ENCODE data around the gene KLRB1.
"Not testable (repeated sequence)": the region's sequence is repeated elsewhere in the genome, so short reads cannot be mapped to it uniquely, and the experiment has no call there.

Gene KLRB1

DNA sequence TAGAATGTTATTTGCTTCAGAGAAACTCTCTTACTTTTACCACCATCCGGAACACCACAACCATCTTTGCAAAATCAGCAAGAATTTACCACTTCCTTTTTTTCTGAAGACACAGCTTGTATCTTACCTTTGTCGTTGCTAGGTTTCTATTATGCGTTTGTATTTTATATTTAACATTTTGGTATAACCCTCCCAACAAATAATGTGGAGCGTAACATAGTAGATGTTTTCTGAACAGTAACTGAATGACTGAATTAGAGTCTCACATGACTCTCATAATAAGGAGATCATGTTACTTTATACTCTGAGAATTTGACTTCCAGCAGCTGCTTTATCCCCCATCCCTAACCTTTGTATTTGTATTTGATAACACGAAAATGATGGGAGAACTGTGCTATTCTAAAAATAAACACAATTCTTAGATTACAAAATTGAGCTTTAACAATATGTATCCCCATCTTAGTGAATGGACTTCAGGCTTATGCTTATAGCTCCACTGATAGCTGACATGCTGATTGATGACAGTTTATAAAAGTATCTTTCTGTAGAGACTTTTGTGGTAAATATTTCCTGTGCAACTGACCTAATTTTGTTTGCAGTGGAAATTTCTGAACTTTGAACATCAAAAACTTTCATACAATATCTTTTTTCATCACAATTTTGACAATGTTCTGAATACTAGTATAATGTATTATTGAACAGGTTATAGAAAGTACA, 7.9 kb upstream of the KLRB1 start:
- TF ChIP-seq, protein P1, sequence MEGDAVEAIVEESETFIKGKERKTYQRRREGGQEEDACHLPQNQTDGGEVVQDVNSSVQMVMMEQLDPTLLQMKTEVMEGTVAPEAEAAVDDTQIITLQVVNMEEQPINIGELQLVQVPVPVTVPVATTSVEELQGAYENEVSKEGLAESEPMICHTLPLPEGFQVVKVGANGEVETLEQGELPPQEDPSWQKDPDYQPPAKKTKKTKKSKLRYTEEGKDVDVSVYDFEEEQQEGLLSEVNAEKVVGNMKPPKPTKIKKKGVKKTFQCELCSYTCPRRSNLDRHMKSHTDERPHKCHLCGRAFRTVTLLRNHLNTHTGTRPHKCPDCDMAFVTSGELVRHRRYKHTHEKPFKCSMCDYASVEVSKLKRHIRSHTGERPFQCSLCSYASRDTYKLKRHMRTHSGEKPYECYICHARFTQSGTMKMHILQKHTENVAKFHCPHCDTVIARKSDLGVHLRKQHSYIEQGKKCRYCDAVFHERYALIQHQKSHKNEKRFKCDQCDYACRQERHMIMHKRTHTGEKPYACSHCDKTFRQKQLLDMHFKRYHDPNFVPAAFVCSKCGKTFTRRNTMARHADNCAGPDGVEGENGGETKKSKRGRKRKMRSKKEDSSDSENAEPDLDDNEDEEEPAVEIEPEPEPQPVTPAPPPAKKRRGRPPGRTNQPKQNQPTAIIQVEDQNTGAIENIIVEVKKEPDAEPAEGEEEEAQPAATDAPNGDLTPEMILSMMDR (IDR thresholded peaks at IDR 0.05): no peak
- Histone ChIP-seq H3K4me2 (ENCODE audit: low read length) (no peak overlapping the region), H2AFZ (no peak overlapping the region), H3K27ac (no peak overlapping the region), H3K9ac (no peak overlapping the region), H3K4me1 (no peaks in the 10 kb centered on the region), H3K9me3 (ENCODE audit: control insufficient read depth, low read length) (no peaks in the 10 kb centered on the region), H3K27me3 (ENCODE audit: control insufficient read depth, insufficient read depth, low read length) (no peaks in the 10 kb centered on the region), H3K4me3 (ENCODE audit: low read depth, low read length) (no peak overlapping the region), H3K79me2 (no peaks in the 10 kb centered on the region), H3K36me3 (ENCODE audit: control insufficient read depth, insufficient read depth, low read length) (no peaks in the 10 kb centered on the region)

DNA sequence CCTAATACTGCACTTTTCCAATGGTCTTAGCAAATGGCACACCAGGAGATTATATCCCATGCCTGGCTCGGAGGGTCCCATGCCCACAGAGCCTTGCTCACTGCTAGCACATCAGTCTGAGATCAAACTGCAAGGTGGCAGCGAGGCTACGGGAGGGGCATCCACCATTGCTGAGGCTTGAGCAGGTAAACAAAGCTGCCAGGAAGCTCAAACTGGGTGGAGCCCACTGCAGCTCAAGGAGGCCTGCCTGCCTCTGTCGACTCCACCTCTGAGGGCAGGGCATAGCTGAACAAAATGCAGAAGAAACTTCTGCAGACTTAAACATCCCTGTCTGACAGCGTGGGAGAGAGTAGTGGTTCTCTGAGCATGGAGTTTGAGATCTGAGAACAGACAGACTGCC, 2.9 kb upstream of the KLRB1 start:
- H3K36me3 ChIP-seq (ENCODE audit: control insufficient read depth, insufficient read depth, low read length); H3K9ac ChIP-seq; H3K4me2 ChIP-seq (ENCODE audit: low read length); H3K27ac ChIP-seq; H3K4me1 ChIP-seq; H3K4me3 ChIP-seq (ENCODE audit: low read depth, low read length); H2AFZ ChIP-seq; H3K79me2 ChIP-seq; H3K27me3 ChIP-seq (ENCODE audit: control insufficient read depth, insufficient read depth, low read length); H3K9me3 ChIP-seq (ENCODE audit: control insufficient read depth, low read length): not testable (repeated sequence)

DNA sequence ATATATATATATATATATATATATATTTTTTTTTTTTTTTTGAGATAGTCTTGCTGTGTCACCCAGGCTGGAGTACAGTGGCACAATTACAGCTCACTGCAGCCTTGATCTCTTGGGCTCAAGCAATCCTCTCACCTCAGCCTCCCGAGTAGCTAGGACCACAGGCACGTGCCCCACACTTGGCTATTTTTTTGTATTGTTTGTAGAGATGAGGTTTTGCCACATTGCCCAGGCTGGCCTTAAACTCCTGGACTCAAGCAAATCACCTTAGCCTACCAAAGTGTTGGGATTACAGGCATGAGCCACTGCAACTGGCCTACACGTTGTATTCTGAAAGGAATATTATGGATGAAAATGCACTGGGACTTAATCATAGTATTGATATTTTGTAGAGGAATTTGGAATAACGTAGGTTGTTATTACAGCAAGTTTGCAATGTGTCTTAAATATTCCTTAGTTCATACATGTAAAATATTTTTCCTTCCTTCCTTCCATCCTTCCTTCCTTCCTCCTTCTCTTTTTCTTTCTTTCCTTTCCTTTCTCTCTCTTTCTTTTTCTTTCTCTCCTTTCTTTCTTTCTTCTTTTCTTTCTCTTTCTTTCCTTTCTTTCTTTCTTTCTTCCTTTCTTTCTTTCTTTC, 862 bp downstream of the KLRB1 start:
- Histone ChIP-seq H3K4me2 (ENCODE audit: low read length) (no peak overlapping the region), H3K4me3 (ENCODE audit: low read depth, low read length) (no peak overlapping the region), H3K27ac (no peak overlapping the region), H3K27me3 (ENCODE audit: control insufficient read depth, insufficient read depth, low read length) (no peaks in the 10 kb centered on the region), H3K9me3 (ENCODE audit: control insufficient read depth, low read length) (no peaks in the 10 kb centered on the region), H2AFZ (no peak overlapping the region), H3K4me1 (no peaks in the 10 kb centered on the region), H3K36me3 (ENCODE audit: control insufficient read depth, insufficient read depth, low read length) (no peaks in the 10 kb centered on the region), H3K79me2 (no peaks in the 10 kb centered on the region), H3K9ac (no peak overlapping the region)
- TF ChIP-seq, protein P1 (IDR thresholded peaks at IDR 0.05): no peak

DNA sequence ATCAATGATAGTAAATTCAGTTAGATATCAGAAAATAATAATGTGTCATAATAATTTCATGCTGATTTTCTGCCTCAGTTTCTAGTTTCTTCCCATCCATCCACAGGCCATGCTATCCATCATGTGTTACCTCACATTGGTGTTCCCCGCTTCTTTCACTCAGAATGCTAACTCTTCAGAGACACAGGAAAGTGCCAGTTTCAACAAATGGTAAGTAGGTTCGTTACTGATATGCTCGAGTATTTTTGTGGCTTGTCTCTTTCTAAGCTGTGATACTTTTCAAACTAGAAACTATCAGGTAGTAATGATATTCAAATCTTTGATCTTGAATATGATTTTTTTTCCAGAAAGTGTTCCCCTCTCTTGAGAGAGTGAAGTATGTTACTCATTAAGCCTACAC, 1.5 kb downstream of the KLRB1 start:
- Histone ChIP-seq H3K4me1 (no peaks in the 10 kb centered on the region), H3K27me3 (ENCODE audit: control insufficient read depth, insufficient read depth, low read length) (no peaks in the 10 kb centered on the region), H3K79me2 (no peaks in the 10 kb centered on the region), H3K4me3 (ENCODE audit: low read depth, low read length) (no peak overlapping the region), H2AFZ (no peak overlapping the region), H3K36me3 (ENCODE audit: control insufficient read depth, insufficient read depth, low read length) (no peaks in the 10 kb centered on the region), H3K27ac (no peak overlapping the region), H3K9me3 (ENCODE audit: control insufficient read depth, low read length) (no peaks in the 10 kb centered on the region), H3K9ac (no peak overlapping the region), H3K4me2 (ENCODE audit: low read length) (no peak overlapping the region)
- TF ChIP-seq, protein P1 (IDR thresholded peaks at IDR 0.05): no peak

DNA sequence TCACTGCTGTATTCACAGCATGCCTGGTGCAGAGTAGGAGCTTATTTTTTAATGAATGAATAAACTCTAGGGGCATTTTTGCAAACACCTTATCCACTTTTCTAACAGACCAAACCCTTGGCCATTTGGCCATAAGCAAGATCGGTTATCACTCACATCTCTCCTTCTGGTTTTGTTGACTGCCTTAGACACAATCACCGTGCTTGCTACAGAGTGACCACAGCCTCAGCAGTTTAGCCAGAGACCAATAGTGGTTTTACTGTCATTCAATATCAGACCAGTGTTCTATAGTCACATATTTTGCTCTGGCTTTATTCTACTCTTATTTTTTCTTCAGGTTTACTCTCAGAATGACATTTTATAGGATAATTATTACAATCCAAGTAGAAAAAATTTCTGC, 2.2 kb downstream of the KLRB1 start:
- H3K9me3 ChIP-seq (ENCODE audit: control insufficient read depth, low read length): no peaks in the 10 kb centered on the region
- no peaks in the 10 kb centered on the region for H3K4me1 ChIP-seq
- no peak overlapping the region for H2AFZ ChIP-seq
- H3K9ac ChIP-seq: no peak overlapping the region
- H3K4me2 ChIP-seq (ENCODE audit: low read length): no peak overlapping the region
- H3K4me3 ChIP-seq (ENCODE audit: low read depth, low read length): no peak overlapping the region
- TF ChIP-seq, protein P1 (IDR thresholded peaks at IDR 0.05): no peak
- no peak overlapping the region for H3K27ac ChIP-seq
- H3K27me3 ChIP-seq (ENCODE audit: control insufficient read depth, insufficient read depth, low read length): no peaks in the 10 kb centered on the region
- no peaks in the 10 kb centered on the region for H3K36me3 ChIP-seq (ENCODE audit: control insufficient read depth, insufficient read depth, low read length)
- no peaks in the 10 kb centered on the region for H3K79me2 ChIP-seq

Measured in parathyroid adenoma (tissue), 2 donors.